PC-9 (cell line): ENCODE results near the gene TOMM20. TPM values are rescaled to one million over a fixed set of nuclear protein-coding genes. Genes with fewer than 3 reads are reported as not detected.
A peak's percentile ranks its signal among the peaks of the same experiment; 100 is the strongest.

ENCODE experiments used
- Bru-seq: library from RNA; stranded (reverse); fragments of 400-500 nt; gene quantifications from one replicate; lab custom pipeline; 2021; lab: Mats Ljungman, UMichigan
- BruChase-seq, 2 experiments: library from RNA; stranded (reverse); fragments of 400-500 nt; gene quantifications; one replicate each; lab custom pipeline; 2021; lab: Mats Ljungman, UMichigan
- BruUV-seq: library from RNA; stranded (reverse); fragments of 400-500 nt; replicated peaks from 2 replicates; lab custom pipeline; 2021; lab: Mats Ljungman, UMichigan
- CTCF ChIA-PET: fragments of 300-600 bp; sonication (Branson Sonifier 250); formaldehyde crosslinking; loops from one replicate; lab custom pipeline; 2022; ENCODE audit warnings: antibody characterized with exemption; lab: Charles Lee
- POLR2A ChIA-PET: fragments of 300-600 bp; sonication (Branson Sonifier 250); formaldehyde crosslinking; loops from one replicate; lab custom pipeline; 2022; ENCODE audit warnings: antibody characterized with exemption; ENCODE audit not compliant: unreplicated experiment; lab: Charles Lee
- DNase-seq, 2 experiments: peaks; one replicate each; pipeline versions ENCODE4 v3.0.0 to v3.0.0-alpha.2; 2015 to 2022; ENCODE audit warnings: mixed read lengths in 1 of 2
- H2AFZ ChIP-seq: fragments of 200-600 bp; sonication (generic); 2 replicates; pipeline ENCODE4 v1.8.1; 2017; ENCODE audit warnings: antibody characterized with exemption
- H3F3A ChIP-seq: fragments of 200-600 bp; sonication (generic); 2 replicates; pipeline ENCODE4 v1.8.1; 2017; ENCODE audit warnings: antibody characterized with exemption, mild to moderate bottlenecking, low read depth; ENCODE audit not compliant: insufficient read depth
- H3K27ac ChIP-seq: fragments of 200-600 bp; sonication (generic); 2 replicates; pipeline ENCODE4 v1.6.1; 2016; ENCODE audit warnings: mixed run types
- H3K27me3 ChIP-seq: fragments of 200-600 bp; sonication (generic); 2 replicates; pipeline ENCODE4 v1.6.1; 2016; ENCODE audit warnings: low read depth, mixed run types; ENCODE audit not compliant: insufficient read depth
- H3K36me3 ChIP-seq: fragments of 200-600 bp; sonication (generic); 2 replicates; pipeline ENCODE4 v1.6.1; 2016; ENCODE audit warnings: low read depth, mixed run types
- H3K4me1 ChIP-seq: fragments of 200-600 bp; sonication (generic); replicated peaks from 2 replicates; pipeline ENCODE4 v1.6.1; 2016; ENCODE audit warnings: mixed run types; ENCODE audit not compliant: insufficient read depth
- H3K4me2 ChIP-seq: fragments of 200-600 bp; sonication (generic); 2 replicates; pipeline ENCODE4 v1.6.1; 2017; ENCODE audit warnings: mixed run types
- H3K4me3 ChIP-seq: fragments of 200-600 bp; sonication (generic); 2 replicates; pipeline ENCODE4 v1.6.1; 2016; ENCODE audit warnings: mixed run types
- H3K79me2 ChIP-seq: fragments of 200-600 bp; sonication (generic); 2 replicates; pipeline ENCODE4 v1.6.1; 2017; ENCODE audit warnings: low read depth, mixed run types
- H3K9me2 ChIP-seq: fragments of 200-600 bp; sonication (generic); 2 replicates; pipeline ENCODE4 v1.8.1; 2017; ENCODE audit warnings: mild to moderate bottlenecking; ENCODE audit not compliant: insufficient read depth
- H3K9me3 ChIP-seq: fragments of 200-600 bp; sonication (generic); 2 replicates; pipeline ENCODE4 v1.8.1; 2016; ENCODE audit warnings: low read depth; ENCODE audit not compliant: insufficient read depth
- H4K20me1 ChIP-seq: fragments of 200-600 bp; sonication (generic); 2 replicates; pipeline ENCODE4 v1.8.1; 2017; ENCODE audit not compliant: insufficient read depth
- CTCF ChIP-seq: fragments of 200-600 bp; sonication (generic); conservative IDR thresholded peaks from 2 replicates; pipeline ENCODE4 v1.6.1; 2017; ENCODE audit warnings: mixed run types, antibody characterized with exemption, mild to moderate bottlenecking, moderate library complexity
- EZH2 ChIP-seq: fragments of 200-600 bp; sonication (generic); IDR thresholded peaks from 2 replicates; pipeline ENCODE4 v1.8.0; 2017; ENCODE audit warnings: antibody characterized with exemption, low read depth
- intact Hi-C: fragments of 100-400 bp; cut with micrococcal nuclease; formaldehyde crosslinking; loops from one replicate; pipeline ENCODE4 v1.10.0; 2022; ENCODE audit not compliant: unreplicated experiment
- long read RNA-seq: library from polyadenylated mRNA; stranded (forward); transcript quantifications from one replicate; pipeline ENCODE4 v2.0.0, GENCODE V29; 2022
- total RNA-seq: library from RNA; stranded (reverse); gene quantifications from 2 replicates; pipeline ENCODE4 v1.2.3, GENCODE V29; 2021

Gene TOMM20
- total RNA-seq, result 165 and 187 TPM in 2 replicates
- Bru-seq, nascent RNA, result percentile 97 among the genes with signal in this experiment
- percentile 95 among the genes with signal in this experiment for BruChase-seq, experiment 1, labeled RNA remaining after a 2-hour chase
- percentile 98 among the genes with signal in this experiment for BruChase-seq, experiment 2, labeled RNA remaining after a 6-hour chase
- long read RNA-seq, transcript TOMM20-201 (5 exons, 3,387 nt), result major isoform, 118 of 137 reads
- long read RNA-seq, partial matches to known transcripts, result 1 of 137 reads
- long read RNA-seq, other reads (novel, unspliced or antisense), result 18 of 137 reads

GRCh38 chr1:235128456-235129328, at the start of gene TOMM20:
Gene TOMM20, minus strand, starts transcription at chr1:235128837. Its CDS starts 122 bp downstream, at chr1:235128715.
- H3F3A ChIP-seq, result peaks cover 42% of the 10 kb centered on the region
- H3K9me2 ChIP-seq, result no peaks in the 10 kb centered on the region
- H3K27me3 ChIP-seq, result no peaks in the 10 kb centered on the region
- POLR2A ChIA-PET, result interaction anchor here (0.5 to 0.6 kb wide), 3 partner anchors 19 to 925 kb away, joined by 3 to 10 read pairs (median 4); no protein-coding TSS in a partner anchor
- H3K79me2 ChIP-seq, result peaks cover 50% of the 10 kb centered on the region
- H3K4me2 ChIP-seq, result peak within 1 kb of the TSS; percentile 81
- intact Hi-C loops, result loop anchor here (2.0 to 10.0 kb wide), 2 partner anchors 196 to 376 kb away; partner anchors contain the start of genes ARID4B, B3GALNT2 and GGPS1
- DNase-seq, result peak; percentile 93 to 98
- H3K27ac ChIP-seq, result peak within 1 kb of the TSS; percentile 74
- peaks cover 41% of the 10 kb centered on the region for H4K20me1 ChIP-seq
- H3K36me3 ChIP-seq, result peaks cover 19% of the 10 kb centered on the region
- H3K4me3 ChIP-seq, result peak within 1 kb of the TSS; percentile 90
- peak within 1 kb of the TSS; percentile 83 for H2AFZ ChIP-seq
- H3K9me3 ChIP-seq, result no peaks in the 10 kb centered on the region
- TSS peak; percentile 98 for BruUV-seq
- peaks cover 43% of the 10 kb centered on the region for H3K4me1 ChIP-seq
- CTCF ChIA-PET, result interaction anchor here (0.6 kb wide), 1 partner anchor 376 kb away, joined by 3 read pairs; no protein-coding TSS in a partner anchor
- TF ChIP-seq EZH2 (no peak), CTCF (no peak)

DNA sequence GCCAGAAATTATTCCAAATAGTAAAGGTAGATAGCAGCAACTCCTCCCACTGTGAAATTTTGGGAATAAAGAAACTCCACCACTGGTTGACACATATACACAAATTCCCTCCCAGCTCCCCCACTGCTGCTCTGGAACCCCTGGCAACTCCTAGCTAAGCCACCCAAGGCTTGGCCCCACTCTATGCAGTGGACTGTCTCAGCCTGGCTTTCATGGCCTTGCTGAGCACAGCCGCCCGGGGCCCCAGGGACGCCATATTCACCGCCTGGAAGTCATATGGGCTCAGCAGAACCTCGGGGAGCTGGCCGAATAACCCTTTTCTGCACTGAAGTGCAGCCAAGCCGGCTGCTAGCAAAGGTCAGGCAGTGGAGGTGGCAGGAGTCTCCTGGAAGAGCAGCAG, 47.8 kb upstream of the TOMM20 start:
- no peaks in the 10 kb centered on the region for H3K9me3 ChIP-seq
- H2AFZ ChIP-seq, result no peak overlapping the region
- BruUV-seq, result no TSS peak
- no peaks in the 10 kb centered on the region for H3K79me2 ChIP-seq
- CTCF ChIA-PET, result no interaction called here
- peaks cover 28% of the 10 kb centered on the region for H3K36me3 ChIP-seq
- POLR2A ChIA-PET, result no interaction called here
- DNase-seq, result no peak
- intact Hi-C loops, result loop anchor here (5.0 kb wide), 1 partner anchor 36 kb away; no protein-coding TSS in a partner anchor
- no peaks in the 10 kb centered on the region for H3K4me1 ChIP-seq
- H3K4me2 ChIP-seq, result no peak overlapping the region
- no peak for TF ChIP-seq CTCF
- no peak for TF ChIP-seq EZH2
- no peaks in the 10 kb centered on the region for H3K9me2 ChIP-seq
- no peaks in the 10 kb centered on the region for H3K27me3 ChIP-seq
- peaks cover 6% of the 10 kb centered on the region for H3F3A ChIP-seq
- no peak overlapping the region for H3K4me3 ChIP-seq
- H3K27ac ChIP-seq, result no peak overlapping the region
- no peaks in the 10 kb centered on the region for H4K20me1 ChIP-seq

GRCh38 chr1:235169986-235170385, 41.3 kb upstream of the TOMM20 start:
- H3K27me3 ChIP-seq, result no peaks in the 10 kb centered on the region
- no peaks in the 10 kb centered on the region for H3K9me2 ChIP-seq
- H3K4me1 ChIP-seq, result no peaks in the 10 kb centered on the region
- BruUV-seq, result no TSS peak
- no peak overlapping the region for H3K4me2 ChIP-seq
- no peaks in the 10 kb centered on the region for H3K9me3 ChIP-seq
- ChIA-PET CTCF (no interaction called here), POLR2A (no interaction called here)
- H4K20me1 ChIP-seq, result peaks cover 5% of the 10 kb centered on the region; the same call in 1 of the 2 replicates
- peak in 1 of 2 experiments; percentile 72 for DNase-seq
- H2AFZ ChIP-seq, result no peak overlapping the region
- H3K4me3 ChIP-seq, result no peak overlapping the region
- H3K27ac ChIP-seq, result no peak overlapping the region
- no peak for TF ChIP-seq CTCF
- no peak for TF ChIP-seq EZH2
- H3K36me3 ChIP-seq, result peaks cover 19% of the 10 kb centered on the region
- intact Hi-C loops, result no loop called here
- no peaks in the 10 kb centered on the region for H3K79me2 ChIP-seq
- peaks cover 28% of the 10 kb centered on the region; the same call in 1 of the 2 replicates for H3F3A ChIP-seq
